ENCODE results near the gene INTS13.
"Not testable (repeated sequence)": the region's sequence is repeated elsewhere in the genome, so short reads cannot be mapped to it uniquely, and the experiment has no call there.

Gene INTS13

DNA sequence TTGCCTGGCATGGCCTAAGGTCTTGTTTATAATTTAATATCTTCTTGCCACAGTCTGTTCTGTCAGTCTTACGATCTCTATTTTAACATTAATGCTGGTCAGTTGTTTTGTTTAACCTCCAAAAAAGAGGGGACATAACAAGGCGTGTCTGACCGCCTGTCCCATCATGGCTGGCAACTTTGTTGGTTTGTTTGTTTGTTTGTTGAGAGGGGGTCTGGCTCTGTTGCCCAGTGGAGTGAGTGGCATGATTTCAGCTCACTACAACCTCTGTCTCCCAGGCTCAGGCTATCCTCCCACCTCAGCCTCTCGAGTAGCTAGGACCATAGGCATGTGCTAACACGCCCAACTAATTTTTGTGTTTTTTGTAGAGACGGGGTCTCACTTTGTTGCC lies 68.7 kb downstream of the INTS13 start:
- no peak for DNase-seq

GRCh38 chr12:26868447-26869103 lies 69.2 kb downstream of the INTS13 start:
- DNase-seq = no peak

DNA sequence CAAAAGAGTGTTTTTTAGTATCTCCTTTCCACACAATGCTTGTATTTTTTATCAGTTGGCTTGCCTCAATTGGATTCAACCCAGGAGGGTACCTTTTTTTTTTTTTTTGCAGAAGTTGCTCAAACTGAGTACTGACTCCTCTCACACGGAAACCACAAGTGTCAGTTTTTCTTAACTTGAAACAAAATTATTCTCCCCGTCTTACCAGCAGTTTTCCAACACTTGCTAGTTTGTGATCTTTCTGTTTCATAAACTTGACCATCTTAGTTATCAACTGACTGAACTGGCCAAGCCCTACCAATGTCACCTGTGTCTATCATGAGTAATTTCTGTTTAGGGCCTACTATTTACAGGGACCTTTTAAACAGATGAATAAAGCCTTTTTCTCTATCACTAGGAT lies 70.7 kb downstream of the INTS13 start:
- DNase-seq = no peak

DNA sequence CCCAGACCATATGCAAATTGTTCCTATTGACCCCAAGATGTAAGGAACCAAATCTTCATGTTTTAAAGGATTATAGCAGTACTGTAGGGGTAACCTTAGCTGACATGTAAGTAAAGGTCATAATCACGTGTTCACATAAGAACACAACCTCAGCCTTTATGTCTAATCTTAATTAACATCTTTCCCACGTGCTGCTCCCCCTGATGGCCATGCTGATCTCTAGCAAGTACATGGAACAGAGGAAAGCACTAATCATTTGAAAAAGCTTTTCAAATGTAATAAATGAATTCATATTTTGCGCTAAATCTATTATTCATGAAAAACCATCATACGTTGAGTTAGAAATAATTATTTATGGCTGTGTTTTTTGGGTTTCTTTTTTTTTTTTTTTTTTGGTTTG lies 74.3 kb downstream of the INTS13 start:
- no peak for DNase-seq

- not testable (repeated sequence) for DNase-seq
These were observed 75.0 kb downstream of the INTS13 start for GRCh38 chr12:26862787-26863186.

GRCh38 chr12:26861690-26862089 lies 76.1 kb downstream of the INTS13 start:
- no peak for DNase-seq

DNA sequence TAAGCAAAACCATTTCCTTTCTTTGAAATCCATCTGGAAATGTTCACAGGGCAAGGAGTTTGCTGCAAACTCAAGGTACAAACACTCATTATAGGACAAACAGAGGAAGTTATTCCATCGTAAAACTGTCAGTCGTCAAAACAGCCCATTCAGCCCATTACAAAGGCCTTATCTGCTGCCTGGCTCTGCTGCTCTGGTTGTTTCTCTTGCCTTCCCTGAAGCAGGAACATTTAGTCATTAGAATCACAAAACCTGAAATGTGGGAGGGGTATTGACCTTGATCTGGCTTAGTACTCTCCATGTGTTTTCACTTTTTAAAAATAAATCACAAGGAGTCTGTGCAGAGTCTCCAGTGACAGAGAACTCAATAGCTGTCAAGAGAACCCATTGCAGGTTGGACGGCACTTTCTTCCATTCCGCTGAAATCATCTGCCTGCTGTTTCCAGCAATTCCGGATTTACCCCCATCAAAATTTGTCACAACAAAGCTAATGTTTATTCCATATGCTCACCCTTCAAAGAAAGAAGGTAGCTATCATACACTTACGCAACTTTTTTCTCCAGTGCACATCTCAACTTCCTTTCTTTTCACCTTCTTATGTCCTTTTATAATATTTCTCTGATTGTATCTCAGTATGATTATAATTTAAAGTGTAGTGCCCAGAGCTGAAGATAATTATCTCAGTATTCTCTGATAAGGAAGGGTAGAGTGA lies 80.2 kb downstream of the INTS13 start:
- DNase-seq = no peak

DNA sequence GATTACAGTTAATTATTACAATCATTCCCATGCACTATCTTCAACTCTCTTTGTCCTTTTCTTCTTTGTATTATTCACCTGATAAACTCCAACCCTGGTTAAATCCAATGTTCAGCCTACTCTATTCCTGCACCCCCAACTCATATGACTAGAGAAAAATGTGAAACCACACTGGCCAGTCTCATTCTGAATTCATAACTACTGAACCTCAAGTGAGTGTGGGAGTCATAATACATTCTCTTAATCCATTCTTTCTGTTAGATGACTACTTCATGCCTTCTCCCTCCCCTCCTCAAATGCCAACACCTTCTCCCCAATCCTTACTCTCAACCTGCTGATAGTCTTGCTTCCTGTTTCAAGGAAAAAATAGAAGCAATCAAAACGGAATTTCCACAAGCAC lies 82.4 kb downstream of the INTS13 start:
- no peak for DNase-seq

All from stimulated activated CD4-positive, alpha-beta T cell treated with anti-CD3 and anti-CD28 coated beads, Interleukin-4, amount 100 ng/mL, for 4 hours (primary cell).